Measurements from ENCODE around the gene MAGEF1.
A peak's percentile ranks its signal among the peaks of the same experiment; 100 is the strongest.

Gene MAGEF1

DNA sequence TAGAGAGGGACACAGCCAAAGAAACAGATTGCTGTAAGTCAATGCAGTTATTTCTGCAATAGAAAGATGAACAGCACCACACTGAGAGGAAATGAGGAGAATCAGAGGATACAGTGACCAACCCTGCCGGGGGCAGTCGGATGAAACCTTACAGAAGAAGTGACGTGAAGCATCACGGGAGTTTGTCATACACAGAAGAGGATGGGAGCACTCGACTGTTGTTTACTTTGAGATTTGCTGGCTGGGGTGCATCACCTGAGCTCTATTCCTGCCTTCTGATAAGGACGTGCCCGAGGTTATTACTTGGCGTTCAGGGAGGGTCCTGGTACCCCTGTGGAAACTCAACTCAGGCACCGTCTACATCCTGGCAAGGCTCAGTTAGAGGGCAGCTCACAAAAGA, 45.4 kb downstream of the MAGEF1 start:
- no peak overlapping the region for H2BK5ac ChIP-seq (ENCODE audit: low read depth, low read length, poor library complexity, severe bottlenecking)
- no peak overlapping the region for H4K91ac ChIP-seq (ENCODE audit: low read length)
- peaks cover 34 to 44% of the 10 kb centered on the region in 2 experiments for H3K27me3 ChIP-seq (ENCODE audit: control insufficient read depth in 1 of 2, insufficient read depth in 1 of 2, low read length in 2 of 2)
- H2AK5ac ChIP-seq (ENCODE audit: low read length, severe bottlenecking), result no peak overlapping the region
- no peak overlapping the region for H2BK15ac ChIP-seq (ENCODE audit: low read depth, poor library complexity, severe bottlenecking)
- no peak overlapping the region for H3K23ac ChIP-seq (ENCODE audit: low read length in 2 of 2)
- H2BK120ac ChIP-seq (ENCODE audit: low read depth, low read length), result no peak overlapping the region
- H3K4me2 ChIP-seq (ENCODE audit: low read length, poor library complexity, severe bottlenecking), result no peak overlapping the region
- peaks cover 2% of the 10 kb centered on the region for H3K4me1 ChIP-seq (ENCODE audit: control insufficient read depth, insufficient read depth, low read depth, low read length)
- no peak overlapping the region for H3K18ac ChIP-seq (ENCODE audit: low read depth in 1 of 2, low read length in 2 of 2)
- no peak overlapping the region for H4K8ac ChIP-seq (ENCODE audit: low read length)
- H3K4ac ChIP-seq (ENCODE audit: low read depth in 1 of 2, low read length in 2 of 2), result no peak overlapping the region
- no peak overlapping the region for H2BK12ac ChIP-seq (ENCODE audit: low read length in 2 of 2)
- H2AFZ ChIP-seq (ENCODE audit: low read depth, low read length), result no peak overlapping the region
- WGBS, result 86% methylated on average over 9 of the region's 9 CpGs
- DNase-seq, result no peak
- no peaks in the 10 kb centered on the region for H3K9me3 ChIP-seq (ENCODE audit: control insufficient read depth, low read length)
- no peak overlapping the region for H3K27ac ChIP-seq (ENCODE audit: low read length, poor library complexity, severe bottlenecking)
- H3K79me1 ChIP-seq (replicated peaks; ENCODE audit: low read length, poor library complexity, severe bottlenecking), result no peaks in the 10 kb centered on the region
- no peak overlapping the region for H3K14ac ChIP-seq (ENCODE audit: low read length in 2 of 2)
- H3K36me3 ChIP-seq (ENCODE audit: control insufficient read depth in 1 of 2, insufficient read depth in 2 of 2, low read depth in 1 of 2, low read length in 2 of 2), result no peaks in the 10 kb centered on the region
- no peak overlapping the region for H3K9ac ChIP-seq (ENCODE audit: low read length)
- H3K4me3 ChIP-seq (ENCODE audit: insufficient read depth in 1 of 2, low read depth in 1 of 2, low read length in 2 of 2), result no peak overlapping the region

GRCh38 chr3:184665101-184665500, 46.8 kb downstream of the MAGEF1 start:
- Histone ChIP-seq H3K4me3 (ENCODE audit: insufficient read depth in 1 of 2, low read depth in 1 of 2, low read length in 2 of 2) (no peak overlapping the region), H3K14ac (ENCODE audit: low read length in 2 of 2) (no peak overlapping the region), H3K27me3 (ENCODE audit: control insufficient read depth in 1 of 2, insufficient read depth in 1 of 2, low read length in 2 of 2) (peaks cover 31 to 37% of the 10 kb centered on the region in 2 experiments), H4K8ac (ENCODE audit: low read length) (peak overlapping the region; percentile 38), H3K18ac (ENCODE audit: low read depth in 1 of 2, low read length in 2 of 2) (no peak overlapping the region), H2BK120ac (ENCODE audit: low read depth, low read length) (no peak overlapping the region), H3K27ac (ENCODE audit: low read length, poor library complexity, severe bottlenecking) (no peak overlapping the region), H3K4me1 (ENCODE audit: control insufficient read depth, insufficient read depth, low read depth, low read length) (peaks cover 4% of the 10 kb centered on the region), H3K9me3 (ENCODE audit: control insufficient read depth, low read length) (no peaks in the 10 kb centered on the region), H2BK15ac (ENCODE audit: low read depth, poor library complexity, severe bottlenecking) (no peak overlapping the region), H2BK12ac (ENCODE audit: low read length in 2 of 2) (no peak overlapping the region), H2BK5ac (ENCODE audit: low read depth, low read length, poor library complexity, severe bottlenecking) (no peak overlapping the region), H2AFZ (ENCODE audit: low read depth, low read length) (no peak overlapping the region), H3K23ac (ENCODE audit: low read length in 2 of 2) (no peak overlapping the region), H2AK5ac (ENCODE audit: low read length, severe bottlenecking) (no peak overlapping the region), H3K79me1 (replicated peaks; ENCODE audit: low read length, poor library complexity, severe bottlenecking) (no peaks in the 10 kb centered on the region), H3K9ac (ENCODE audit: low read length) (no peak overlapping the region), H3K4me2 (ENCODE audit: low read length, poor library complexity, severe bottlenecking) (no peak overlapping the region), H3K36me3 (ENCODE audit: control insufficient read depth in 1 of 2, insufficient read depth in 2 of 2, low read depth in 1 of 2, low read length in 2 of 2) (no peaks in the 10 kb centered on the region), H4K91ac (ENCODE audit: low read length) (no peak overlapping the region), H3K4ac (ENCODE audit: low read depth in 1 of 2, low read length in 2 of 2) (no peak overlapping the region)
- no peak for DNase-seq
- WGBS, result 80% methylated on average over 10 of the region's 10 CpGs

DNA sequence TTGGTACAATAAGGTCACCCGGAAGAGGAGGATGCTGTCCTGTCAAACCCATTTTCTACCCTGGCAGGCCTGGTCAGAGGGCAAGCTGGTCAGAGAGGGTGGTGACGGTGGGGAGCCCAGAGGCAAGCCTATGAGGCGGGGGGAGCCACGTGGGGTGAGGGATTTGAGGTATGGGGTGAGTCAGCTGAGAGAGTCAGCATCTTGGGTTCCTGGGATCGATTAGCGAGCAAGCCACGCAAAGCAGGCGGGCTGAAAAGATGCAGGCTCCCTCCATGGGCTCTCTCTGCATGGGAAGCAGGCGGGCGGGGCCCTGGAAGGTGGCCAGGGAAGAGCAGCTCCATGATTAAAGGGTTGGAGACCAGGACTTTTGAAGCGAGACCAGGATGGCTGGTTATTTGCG, 48.1 kb downstream of the MAGEF1 start:
- H2BK12ac ChIP-seq (ENCODE audit: low read length in 2 of 2), result no peak overlapping the region
- H4K8ac ChIP-seq (ENCODE audit: low read length), result no peak overlapping the region
- H3K18ac ChIP-seq (ENCODE audit: low read depth in 1 of 2, low read length in 2 of 2), result no peak overlapping the region
- H3K79me1 ChIP-seq (replicated peaks; ENCODE audit: low read length, poor library complexity, severe bottlenecking), result no peaks in the 10 kb centered on the region
- no peak overlapping the region for H3K4me2 ChIP-seq (ENCODE audit: low read length, poor library complexity, severe bottlenecking)
- H2BK15ac ChIP-seq (ENCODE audit: low read depth, poor library complexity, severe bottlenecking), result no peak overlapping the region
- no peak overlapping the region for H3K14ac ChIP-seq (ENCODE audit: low read length in 2 of 2)
- WGBS, result 90% methylated on average over 10 of the region's 12 CpGs
- no peak overlapping the region for H3K4me3 ChIP-seq (ENCODE audit: insufficient read depth in 1 of 2, low read depth in 1 of 2, low read length in 2 of 2)
- H3K23ac ChIP-seq (ENCODE audit: low read length in 2 of 2), result no peak overlapping the region
- H4K91ac ChIP-seq (ENCODE audit: low read length), result no peak overlapping the region
- peaks cover 21 to 25% of the 10 kb centered on the region in 2 experiments for H3K27me3 ChIP-seq (ENCODE audit: control insufficient read depth in 1 of 2, insufficient read depth in 1 of 2, low read length in 2 of 2)
- H3K4ac ChIP-seq (ENCODE audit: low read depth in 1 of 2, low read length in 2 of 2), result no peak overlapping the region
- DNase-seq, result no peak
- no peak overlapping the region for H2BK120ac ChIP-seq (ENCODE audit: low read depth, low read length)
- peaks cover 13% of the 10 kb centered on the region for H3K4me1 ChIP-seq (ENCODE audit: control insufficient read depth, insufficient read depth, low read depth, low read length)
- no peak overlapping the region for H2AFZ ChIP-seq (ENCODE audit: low read depth, low read length)
- H2AK5ac ChIP-seq (ENCODE audit: low read length, severe bottlenecking), result no peak overlapping the region
- H2BK5ac ChIP-seq (ENCODE audit: low read depth, low read length, poor library complexity, severe bottlenecking), result no peak overlapping the region
- H3K36me3 ChIP-seq (ENCODE audit: control insufficient read depth in 1 of 2, insufficient read depth in 2 of 2, low read depth in 1 of 2, low read length in 2 of 2), result no peaks in the 10 kb centered on the region
- H3K27ac ChIP-seq (ENCODE audit: low read length, poor library complexity, severe bottlenecking), result no peak overlapping the region
- H3K9ac ChIP-seq (ENCODE audit: low read length), result no peak overlapping the region
- H3K9me3 ChIP-seq (ENCODE audit: control insufficient read depth, low read length), result no peaks in the 10 kb centered on the region

- no peak overlapping the region for H2AFZ ChIP-seq (ENCODE audit: low read depth, low read length)
- no peak overlapping the region for H3K27ac ChIP-seq (ENCODE audit: low read length, poor library complexity, severe bottlenecking)
- H3K9ac ChIP-seq (ENCODE audit: low read length), result no peak overlapping the region
- no peak overlapping the region for H3K23ac ChIP-seq (ENCODE audit: low read length in 2 of 2)
- H3K27me3 ChIP-seq (ENCODE audit: control insufficient read depth in 1 of 2, insufficient read depth in 1 of 2, low read length in 2 of 2), result peaks cover 17 to 23% of the 10 kb centered on the region in 2 experiments
- no peaks in the 10 kb centered on the region for H3K9me3 ChIP-seq (ENCODE audit: control insufficient read depth, low read length)
- no peak overlapping the region for H3K14ac ChIP-seq (ENCODE audit: low read length in 2 of 2)
- DNase-seq, result no peak
- H3K4me3 ChIP-seq (ENCODE audit: insufficient read depth in 1 of 2, low read depth in 1 of 2, low read length in 2 of 2), result no peak overlapping the region
- no peak overlapping the region for H3K4me2 ChIP-seq (ENCODE audit: low read length, poor library complexity, severe bottlenecking)
- no peak overlapping the region for H3K4ac ChIP-seq (ENCODE audit: low read depth in 1 of 2, low read length in 2 of 2)
- H2BK120ac ChIP-seq (ENCODE audit: low read depth, low read length), result no peak overlapping the region
- no peak overlapping the region for H2BK12ac ChIP-seq (ENCODE audit: low read length in 2 of 2)
- peaks cover 16% of the 10 kb centered on the region for H3K4me1 ChIP-seq (ENCODE audit: control insufficient read depth, insufficient read depth, low read depth, low read length)
- H3K36me3 ChIP-seq (ENCODE audit: control insufficient read depth in 1 of 2, insufficient read depth in 2 of 2, low read depth in 1 of 2, low read length in 2 of 2), result no peaks in the 10 kb centered on the region
- no peaks in the 10 kb centered on the region for H3K79me1 ChIP-seq (replicated peaks; ENCODE audit: low read length, poor library complexity, severe bottlenecking)
- H2BK15ac ChIP-seq (ENCODE audit: low read depth, poor library complexity, severe bottlenecking), result no peak overlapping the region
- WGBS, result 92% methylated on average over 6 of the region's 6 CpGs
- H4K8ac ChIP-seq (ENCODE audit: low read length), result no peak overlapping the region
- H3K18ac ChIP-seq (ENCODE audit: low read depth in 1 of 2, low read length in 2 of 2), result no peak overlapping the region
- no peak overlapping the region for H2BK5ac ChIP-seq (ENCODE audit: low read depth, low read length, poor library complexity, severe bottlenecking)
- H4K91ac ChIP-seq (ENCODE audit: low read length), result no peak overlapping the region
- H2AK5ac ChIP-seq (ENCODE audit: low read length, severe bottlenecking), result no peak overlapping the region
These were observed 48.5 kb downstream of the MAGEF1 start for GRCh38 chr3:184663356-184663755.

Data from mesenchymal stem cell (in vitro differentiated cells and primary cell).